ENCODE results near the gene LINC01488.

The LINC01488 gene

GRCh38 chr11:69510471-69511357 lies 29.3 kb downstream of the LINC01488 start:
- no peak overlapping the region for H3K4me2 ChIP-seq (ENCODE audit: low read depth, low read length, poor library complexity, severe bottlenecking)
- no peak overlapping the region for H3K4me3 ChIP-seq (ENCODE audit: insufficient read depth, low read length, poor library complexity, severe bottlenecking)
- H3K9me2 ChIP-seq (replicated peaks; ENCODE audit: insufficient read depth, low read length), result no peaks in the 10 kb centered on the region
- no peak overlapping the region for H3K27ac ChIP-seq (ENCODE audit: low read depth, low read length)
- no peaks in the 10 kb centered on the region for H4K20me1 ChIP-seq (ENCODE audit: low read depth, low read length)
- TF ChIP-seq EZH2phosphoT487 (conservative IDR thresholded peaks at IDR 0.05; ENCODE audit: low read length), result no peak
- no peak for TF ChIP-seq CTCF (IDR thresholded peaks at IDR 0.05; ENCODE audit: insufficient read depth, low read length, poor library complexity, severe bottlenecking)
- no peaks in the 10 kb centered on the region for H3F3A ChIP-seq (ENCODE audit: insufficient read depth)
- H3K27me3 ChIP-seq (ENCODE audit: low read length), result no peaks in the 10 kb centered on the region
- H3K9ac ChIP-seq (ENCODE audit: low read length), result no peak overlapping the region
- no peak overlapping the region for H2AFZ ChIP-seq (ENCODE audit: low read depth, low read length, severe bottlenecking)
- no peaks in the 10 kb centered on the region for H3K36me3 ChIP-seq (ENCODE audit: low read length)
- H3K79me2 ChIP-seq (ENCODE audit: insufficient read depth, low read length), result no peaks in the 10 kb centered on the region
- H3K9me3 ChIP-seq (ENCODE audit: insufficient read depth, low read length), result no peaks in the 10 kb centered on the region

GRCh38 chr11:69511358-69512055 lies 30.0 kb downstream of the LINC01488 start:
- no peaks in the 10 kb centered on the region for H3K9me2 ChIP-seq (replicated peaks; ENCODE audit: insufficient read depth, low read length)
- H4K20me1 ChIP-seq (ENCODE audit: low read depth, low read length), result no peaks in the 10 kb centered on the region
- H3K27me3 ChIP-seq (ENCODE audit: low read length), result no peaks in the 10 kb centered on the region
- H3F3A ChIP-seq (ENCODE audit: insufficient read depth), result no peaks in the 10 kb centered on the region
- no peak for TF ChIP-seq EZH2phosphoT487 (conservative IDR thresholded peaks at IDR 0.05; ENCODE audit: low read length)
- no peak for TF ChIP-seq CTCF (IDR thresholded peaks at IDR 0.05; ENCODE audit: insufficient read depth, low read length, poor library complexity, severe bottlenecking)
- no peak overlapping the region for H3K27ac ChIP-seq (ENCODE audit: low read depth, low read length)
- no peaks in the 10 kb centered on the region for H3K9me3 ChIP-seq (ENCODE audit: insufficient read depth, low read length)
- H3K79me2 ChIP-seq (ENCODE audit: insufficient read depth, low read length), result no peaks in the 10 kb centered on the region
- no peak overlapping the region for H2AFZ ChIP-seq (ENCODE audit: low read depth, low read length, severe bottlenecking)
- no peaks in the 10 kb centered on the region for H3K36me3 ChIP-seq (ENCODE audit: low read length)
- no peak overlapping the region for H3K4me2 ChIP-seq (ENCODE audit: low read depth, low read length, poor library complexity, severe bottlenecking)
- H3K9ac ChIP-seq (ENCODE audit: low read length), result no peak overlapping the region
- no peak overlapping the region for H3K4me3 ChIP-seq (ENCODE audit: insufficient read depth, low read length, poor library complexity, severe bottlenecking)

GRCh38 chr11:69512136-69512535 lies 30.7 kb downstream of the LINC01488 start:
- no peak overlapping the region for H3K9ac ChIP-seq (ENCODE audit: low read length)

More at GRCh38 chr11:69512136-69512535, 30.7 kb downstream of the LINC01488 start:
- H2AFZ ChIP-seq (ENCODE audit: low read depth, low read length, severe bottlenecking), result no peak overlapping the region
- no peaks in the 10 kb centered on the region for H3K27me3 ChIP-seq (ENCODE audit: low read length)
- H3K9me2 ChIP-seq (replicated peaks; ENCODE audit: insufficient read depth, low read length), result no peaks in the 10 kb centered on the region
- no peak overlapping the region for H3K27ac ChIP-seq (ENCODE audit: low read depth, low read length)
- H4K20me1 ChIP-seq (ENCODE audit: low read depth, low read length), result no peaks in the 10 kb centered on the region
- H3K4me3 ChIP-seq (ENCODE audit: insufficient read depth, low read length, poor library complexity, severe bottlenecking), result no peak overlapping the region
- H3K9me3 ChIP-seq (ENCODE audit: insufficient read depth, low read length), result no peaks in the 10 kb centered on the region
- no peaks in the 10 kb centered on the region for H3K36me3 ChIP-seq (ENCODE audit: low read length)
- H3K79me2 ChIP-seq (ENCODE audit: insufficient read depth, low read length), result no peaks in the 10 kb centered on the region
- TF ChIP-seq CTCF (IDR thresholded peaks at IDR 0.05; ENCODE audit: insufficient read depth, low read length, poor library complexity, severe bottlenecking) (no peak), EZH2phosphoT487 (conservative IDR thresholded peaks at IDR 0.05; ENCODE audit: low read length) (no peak)
- no peaks in the 10 kb centered on the region for H3F3A ChIP-seq (ENCODE audit: insufficient read depth)
- H3K4me2 ChIP-seq (ENCODE audit: low read depth, low read length, poor library complexity, severe bottlenecking), result no peak overlapping the region

Measured in SU-DHL-6 (cell line).